T-cell (primary cell): Measurements from ENCODE around the gene ERC2. TPM values are rescaled to one million over a fixed set of nuclear protein-coding genes. Genes with fewer than 3 reads are reported as not detected.

Experiments used
- ATAC-seq, 4 experiments: fragments of 200-7000 bp in 3 of 4; fragments of 150-1000 bp in 1 of 4; cut with Tn5 transposase; replicated peaks in 1 of 4; 1 replicate in 3 of 4; 2 replicates in 1 of 4; pipeline ENCODE4 v1.10.0; 2021; ENCODE audit warnings: moderate library complexity in 3 of 4, mild to moderate bottlenecking in 2 of 4, moderate number of reproducible peaks in 1 of 4
- CTCF ChIA-PET, 2 donors: fragments of 300-600 bp; sonication (Branson Sonifier 250); formaldehyde crosslinking; loops; one replicate each; lab custom pipeline; 2022; ENCODE audit warnings: antibody characterized with exemption in 2 of 2; lab: Charles Lee
- POLR2A ChIA-PET, 2 donors: fragments of 300-600 bp; sonication (Branson Sonifier 250); formaldehyde crosslinking; loops; one replicate each; lab custom pipeline; 2022; ENCODE audit warnings: antibody characterized with exemption in 2 of 2; lab: Charles Lee
- DNase-seq, 35 experiments: peaks; one replicate each; pipeline versions ENCODE4 v3.0.0 to v3.0.0-alpha.2; 2013 to 2023
- H3K27ac ChIP-seq: one replicate; pipeline ENCODE4 v1.5.1; 2013; ENCODE audit warnings: low read length
- H3K27me3 ChIP-seq, 2 experiments: replicated peaks in 1 of 2; 1 replicate in 1 of 2; 2 replicates in 1 of 2; pipeline versions ENCODE4 v1.6.1 to v1.7.0; 2013; ENCODE audit warnings: low read length in 1 of 2, mixed read lengths in 1 of 2; ENCODE audit not compliant: control insufficient read depth in 2 of 2, insufficient read depth in 2 of 2; ENCODE audit errors: extremely low read depth in 1 of 2
- H3K36me3 ChIP-seq, 2 donors: 1 replicate in 1 of 2; 2 replicates in 1 of 2; pipeline versions ENCODE4 v1.6.1 to v1.7.0; 2013; ENCODE audit warnings: low read length in 1 of 2; ENCODE audit not compliant: control insufficient read depth in 2 of 2, insufficient read depth in 1 of 2; ENCODE audit errors: extremely low read depth in 1 of 2
- H3K4me1 ChIP-seq, 2 experiments: 1 replicate in 1 of 2; 2 replicates in 1 of 2; pipeline versions ENCODE4 v1.6.1 to v1.7.0; 2013; ENCODE audit warnings: low read length in 2 of 2, mixed read lengths in 1 of 2; ENCODE audit not compliant: insufficient read depth in 2 of 2, control insufficient read depth in 1 of 2; ENCODE audit errors: extremely low read depth in 1 of 2
- H3K4me3 ChIP-seq, 2 donors: 1 replicate in 1 of 2; 2 replicates in 1 of 2; pipeline versions ENCODE4 v1.5.1 to v1.7.0; 2013; ENCODE audit warnings: mild to moderate bottlenecking in 2 of 2, low read length in 1 of 2, moderate library complexity in 1 of 2; ENCODE audit not compliant: control insufficient read depth in 1 of 2; ENCODE audit errors: extremely low read depth in 1 of 2
- H3K9me3 ChIP-seq: 2 replicates; pipeline ENCODE4 v1.7.0; 2013
- H3K27ac Mint-ChIP-seq, 2 donors: one replicate each; pipeline ENCODE4 v1.8.0; 2020 to 2021; ENCODE audit warnings: mild to moderate bottlenecking in 2 of 2, mixed read lengths in 2 of 2
- H3K27me3 Mint-ChIP-seq, 2 donors: one replicate each; pipeline ENCODE4 v1.8.0; 2021 to 2022; ENCODE audit warnings: mixed read lengths in 2 of 2
- H3K36me3 Mint-ChIP-seq: one replicate; pipeline ENCODE4 v1.8.0; 2021; ENCODE audit warnings: mixed read lengths
- H3K4me1 Mint-ChIP-seq, 3 donors: one replicate each; pipeline ENCODE4 v1.8.0; 2020 to 2022; ENCODE audit warnings: mixed read lengths in 3 of 3, mild to moderate bottlenecking in 1 of 3
- H3K4me3 Mint-ChIP-seq, 3 donors: one replicate each; pipeline ENCODE4 v1.8.0; 2020 to 2022; ENCODE audit warnings: mild to moderate bottlenecking in 3 of 3, mixed read lengths in 3 of 3, moderate library complexity in 3 of 3
- H3K9me3 Mint-ChIP-seq, 3 donors: one replicate each; pipeline ENCODE4 v1.8.0; 2020 to 2022; ENCODE audit warnings: mixed read lengths in 3 of 3
- WGBS: methylation state at CpG from one replicate; pipeline ENCODE4 v1.1.5; 2013; ENCODE audit warnings: missing lambda C conversion rate; ENCODE audit not compliant: insufficient coverage; 5-methylcytosine and 5-hydroxymethylcytosine counted together
- total RNA-seq, 35 experiments: library from RNA in 6 of 35; stranded (reverse) in 6 of 35; fragments of 120-200 nt in 1 of 35; gene quantifications; one replicate each; pipeline versions ENCODE4 v1.2.1 to v1.2.4 and lab custom pipeline; 2013 to 2026

ERC2 gene
- total RNA-seq, 5 donors from 2014 or later (not counting 1 experiment from before 2014, with no cell fraction given), result not detected

DNA sequence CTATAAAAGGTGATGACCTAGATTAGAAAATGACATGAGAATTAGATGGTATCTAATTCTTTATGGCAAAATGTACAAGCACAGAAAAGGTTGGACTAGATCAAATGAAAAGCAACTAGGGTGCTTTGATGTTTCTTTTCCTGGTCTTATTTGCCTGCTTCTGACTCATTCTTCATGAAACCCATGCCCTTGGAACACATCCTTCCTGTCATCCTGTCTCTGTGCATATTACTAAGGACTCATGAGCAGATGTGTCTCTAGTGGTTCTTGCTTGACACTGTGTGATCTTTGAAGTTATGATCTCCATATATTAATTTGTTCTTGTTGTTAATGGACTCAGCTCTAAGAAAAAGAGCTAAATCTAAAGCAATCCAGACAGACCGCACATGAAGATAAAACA lies 314.0 kb downstream of the ERC2 start:
- no peak overlapping the region for H3K4me3 Mint-ChIP-seq

DNA sequence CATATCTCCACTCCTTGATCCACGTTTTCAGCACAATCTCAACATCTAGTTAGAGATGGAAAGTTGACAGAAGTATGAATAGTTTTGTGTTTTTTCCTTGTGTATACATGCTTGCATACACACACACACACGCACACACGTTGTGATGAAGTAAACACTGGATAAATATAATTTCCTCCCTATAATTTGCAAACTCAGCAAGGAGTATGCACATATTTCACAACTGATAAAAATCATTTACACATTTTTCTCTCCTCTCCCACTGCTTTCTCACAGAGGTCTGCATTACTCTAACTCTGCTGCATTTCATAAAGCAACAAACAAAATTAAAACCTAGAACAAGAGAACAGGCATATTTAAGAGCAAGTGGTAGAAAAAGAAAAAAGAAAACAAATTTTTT lies 320.9 kb downstream of the ERC2 start:
- ATAC-seq (no peak), DNase-seq (no peak)
- H3K9me3 ChIP-seq, result no peaks in the 10 kb centered on the region
- Mint-ChIP-seq H3K9me3 (no peaks in the 10 kb centered on the region), H3K4me1 (no peaks in the 10 kb centered on the region), H3K4me3 (no peak overlapping the region), H3K36me3 (no peaks in the 10 kb centered on the region), H3K27ac (no peak overlapping the region), H3K27me3 (peaks cover under 1 to 12% of the 10 kb centered on the region in 2 donors)
- no peaks in the 10 kb centered on the region for H3K36me3 ChIP-seq
- no peaks in the 10 kb centered on the region for H3K4me1 ChIP-seq
- ChIA-PET CTCF (no interaction called here), POLR2A (no interaction called here)
- no peaks in the 10 kb centered on the region for H3K27me3 ChIP-seq
- WGBS, result no CpG with 5 or more reads among the region's 3 CpGs
- no peak overlapping the region for H3K27ac ChIP-seq
- no peak overlapping the region for H3K4me3 ChIP-seq

More for the DNA sequence above, 314.0 kb downstream of the ERC2 start:
- POLR2A ChIA-PET, result no interaction called here
- CTCF ChIA-PET, result no interaction called here
- Mint-ChIP-seq H3K36me3 (no peaks in the 10 kb centered on the region), H3K4me1 (no peaks in the 10 kb centered on the region), H3K27ac (no peak overlapping the region), H3K9me3 (peaks cover 0 to 3% (median 3%) of the 10 kb centered on the region in 3 donors), H3K27me3 (peaks cover 0 to 7% of the 10 kb centered on the region in 2 donors)
- Histone ChIP-seq H3K9me3 (no peaks in the 10 kb centered on the region), H3K4me3 (no peak overlapping the region), H3K36me3 (no peaks in the 10 kb centered on the region), H3K27me3 (no peaks in the 10 kb centered on the region), H3K27ac (no peak overlapping the region), H3K4me1 (no peaks in the 10 kb centered on the region)
- WGBS, result no CpG with 5 or more reads among the region's 1 CpG
- DNase-seq (no peak), ATAC-seq (no peak)

DNA sequence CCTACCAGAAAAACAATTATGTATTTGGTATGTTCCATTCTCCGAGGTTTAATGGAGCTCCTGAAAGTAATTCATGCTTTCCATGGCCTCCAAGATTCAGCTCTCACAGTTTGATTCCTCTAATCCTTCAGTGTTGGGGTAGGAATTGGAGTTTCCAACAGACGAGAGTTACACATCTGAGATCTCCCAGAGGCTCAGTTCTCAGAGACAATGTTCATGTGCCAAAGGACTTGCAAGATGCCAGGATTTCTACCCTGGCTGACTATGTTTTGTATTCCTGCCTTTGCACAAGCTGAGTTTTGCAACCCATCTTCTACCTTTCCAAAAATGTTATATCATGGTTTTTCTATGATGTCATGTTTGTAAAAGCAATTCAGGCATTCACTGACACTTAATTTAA lies 322.9 kb downstream of the ERC2 start:
- DNase-seq (no peak), ATAC-seq (no peak)
- POLR2A ChIA-PET, result no interaction called here
- H3K4me1 ChIP-seq, result no peaks in the 10 kb centered on the region
- Mint-ChIP-seq H3K27me3 (peaks cover 5 to 8% of the 10 kb centered on the region in 2 donors), H3K4me1 (no peaks in the 10 kb centered on the region), H3K4me3 (no peak overlapping the region), H3K36me3 (no peaks in the 10 kb centered on the region), H3K9me3 (peaks cover 0 to 1% (median 0%) of the 10 kb centered on the region in 3 donors), H3K27ac (no peak overlapping the region)
- no peak overlapping the region for H3K4me3 ChIP-seq
- no CpG with 5 or more reads among the region's 2 CpGs for WGBS
- CTCF ChIA-PET, result no interaction called here
- H3K9me3 ChIP-seq, result no peaks in the 10 kb centered on the region
- H3K36me3 ChIP-seq, result no peaks in the 10 kb centered on the region
- H3K27ac ChIP-seq, result no peak overlapping the region
- H3K27me3 ChIP-seq, result no peaks in the 10 kb centered on the region

DNA sequence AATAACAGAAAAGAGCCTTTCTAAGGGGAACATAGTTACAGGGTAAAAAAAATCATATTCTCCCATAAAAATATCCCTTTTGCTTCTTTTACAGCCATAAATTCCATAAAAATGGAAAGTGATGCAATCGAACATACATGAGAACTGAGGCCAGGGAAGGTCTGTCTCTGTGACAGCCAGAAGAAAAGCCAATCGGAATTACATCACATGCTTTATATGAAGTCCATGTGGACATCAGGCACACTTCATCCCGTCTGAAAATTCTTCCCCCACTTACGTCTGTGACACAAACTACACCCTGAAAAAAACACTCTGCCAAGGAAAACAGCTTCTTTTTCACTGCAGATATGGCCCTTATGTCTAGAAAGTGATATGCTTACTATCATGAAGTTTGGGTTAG lies 323.5 kb downstream of the ERC2 start:
- peaks cover 0 to 3% (median 0%) of the 10 kb centered on the region in 3 donors for H3K9me3 Mint-ChIP-seq
- Histone ChIP-seq H3K9me3 (no peaks in the 10 kb centered on the region), H3K27me3 (no peaks in the 10 kb centered on the region), H3K4me3 (no peak overlapping the region), H3K4me1 (no peaks in the 10 kb centered on the region), H3K27ac (no peak overlapping the region), H3K36me3 (no peaks in the 10 kb centered on the region)
- CTCF ChIA-PET, result no interaction called here
- ATAC-seq (no peak), DNase-seq (no peak)
- no peak overlapping the region for H3K27ac Mint-ChIP-seq
- H3K27me3 Mint-ChIP-seq, result peaks cover 5 to 8% of the 10 kb centered on the region in 2 donors
- no peak overlapping the region for H3K4me3 Mint-ChIP-seq
- no peaks in the 10 kb centered on the region for H3K4me1 Mint-ChIP-seq
- WGBS, result 83% methylated on average over 2 of the region's 4 CpGs
- H3K36me3 Mint-ChIP-seq, result no peaks in the 10 kb centered on the region
- POLR2A ChIA-PET, result no interaction called here

DNA sequence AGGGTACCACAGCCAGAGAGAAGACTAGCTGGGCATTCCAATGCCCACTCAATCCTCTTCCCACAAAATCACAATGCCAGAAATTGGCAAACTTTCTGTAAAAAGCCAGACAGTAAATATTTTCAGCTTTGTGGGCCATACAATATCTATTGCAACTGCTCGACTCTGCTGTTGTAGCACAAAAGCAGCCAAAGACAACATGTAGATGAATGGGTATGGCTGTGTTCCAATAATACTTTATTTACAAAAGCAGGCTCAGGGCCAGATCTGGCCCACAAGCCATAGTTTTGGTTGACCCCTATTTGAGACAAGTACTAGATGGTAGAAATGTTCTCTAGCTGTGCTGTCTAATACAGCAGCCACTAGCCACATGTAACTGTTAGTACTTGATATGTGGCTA lies 330.9 kb downstream of the ERC2 start:
- Histone ChIP-seq H3K9me3 (no peaks in the 10 kb centered on the region), H3K4me1 (no peaks in the 10 kb centered on the region), H3K4me3 (no peak overlapping the region), H3K27ac (no peak overlapping the region), H3K36me3 (no peaks in the 10 kb centered on the region), H3K27me3 (no peaks in the 10 kb centered on the region)
- Mint-ChIP-seq H3K36me3 (no peaks in the 10 kb centered on the region), H3K27me3 (peaks cover 0 to 5% of the 10 kb centered on the region in 2 donors), H3K4me1 (no peaks in the 10 kb centered on the region), H3K4me3 (no peak overlapping the region), H3K9me3 (peaks cover 0 to 4% (median 3%) of the 10 kb centered on the region in 3 donors), H3K27ac (no peak overlapping the region)
- ChIA-PET POLR2A (no interaction called here), CTCF (no interaction called here)
- ATAC-seq, result no peak
- no CpG with 5 or more reads among the region's 1 CpG for WGBS
- no peak for DNase-seq

DNA sequence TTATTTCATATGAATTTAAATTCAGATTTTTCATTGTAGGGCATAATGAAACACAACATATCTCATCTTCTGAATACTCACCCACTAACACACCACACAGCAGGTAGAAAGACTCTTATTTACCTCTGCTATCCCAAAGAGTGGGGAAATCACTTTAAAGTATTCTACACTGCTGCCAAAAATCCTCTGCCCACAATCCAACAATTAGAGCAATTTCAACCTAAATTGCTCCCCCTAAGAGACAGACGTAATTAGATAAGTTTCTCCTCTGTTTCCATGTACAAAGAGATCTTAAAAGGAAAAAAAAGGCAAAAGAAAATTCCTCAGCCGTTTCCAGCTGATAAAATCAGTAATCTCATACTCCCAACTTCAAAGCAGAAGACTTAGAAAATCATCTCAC lies 331.8 kb downstream of the ERC2 start:
- POLR2A ChIA-PET, result no interaction called here
- H3K36me3 Mint-ChIP-seq, result no peaks in the 10 kb centered on the region
- H3K4me3 Mint-ChIP-seq, result no peak overlapping the region
- CTCF ChIA-PET, result no interaction called here
- DNase-seq (no peak), ATAC-seq (no peak)
- Histone ChIP-seq H3K27ac (no peak overlapping the region), H3K9me3 (no peaks in the 10 kb centered on the region), H3K27me3 (no peaks in the 10 kb centered on the region), H3K36me3 (no peaks in the 10 kb centered on the region), H3K4me1 (no peaks in the 10 kb centered on the region), H3K4me3 (no peak overlapping the region)
- no peaks in the 10 kb centered on the region for H3K4me1 Mint-ChIP-seq
- H3K27ac Mint-ChIP-seq, result no peak overlapping the region
- peaks cover 0 to 3% of the 10 kb centered on the region in 2 donors for H3K27me3 Mint-ChIP-seq
- peaks cover 0 to 4% (median 3%) of the 10 kb centered on the region in 3 donors for H3K9me3 Mint-ChIP-seq
- WGBS, result 43% methylated on average over 1 of the region's 2 CpGs

DNA sequence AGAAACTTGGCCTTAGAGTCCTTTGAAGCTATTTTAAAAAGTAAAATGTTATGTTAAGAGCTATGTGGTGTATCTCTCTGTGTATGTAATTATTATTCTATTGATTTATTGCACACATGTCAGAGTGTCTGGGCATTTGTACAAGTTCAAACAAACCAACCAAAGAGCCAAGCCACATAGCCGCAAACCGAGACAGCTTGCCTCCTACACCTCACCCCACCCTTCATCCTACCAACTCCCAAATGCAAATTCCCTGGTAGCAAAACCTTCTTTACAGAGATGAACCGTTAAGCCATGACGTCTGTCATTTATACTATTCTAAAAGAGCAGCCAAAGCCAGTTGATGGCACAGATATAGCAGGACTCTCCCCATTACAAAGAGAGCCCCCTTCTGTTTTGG lies 332.3 kb downstream of the ERC2 start:
- Mint-ChIP-seq H3K4me1 (no peaks in the 10 kb centered on the region), H3K27me3 (no peaks in the 10 kb centered on the region), H3K4me3 (no peak overlapping the region), H3K9me3 (peaks cover 0 to 4% (median 3%) of the 10 kb centered on the region in 3 donors), H3K27ac (no peak overlapping the region), H3K36me3 (no peaks in the 10 kb centered on the region)
- Histone ChIP-seq H3K9me3 (no peaks in the 10 kb centered on the region), H3K4me3 (no peak overlapping the region), H3K36me3 (no peaks in the 10 kb centered on the region), H3K27me3 (no peaks in the 10 kb centered on the region), H3K4me1 (no peaks in the 10 kb centered on the region), H3K27ac (no peak overlapping the region)
- POLR2A ChIA-PET, result no interaction called here
- DNase-seq (no peak), ATAC-seq (no peak)
- WGBS, result 93% methylated on average over 2 of the region's 4 CpGs
- CTCF ChIA-PET, result no interaction called here
